ENCODE results near the gene DLX6.

DNA sequence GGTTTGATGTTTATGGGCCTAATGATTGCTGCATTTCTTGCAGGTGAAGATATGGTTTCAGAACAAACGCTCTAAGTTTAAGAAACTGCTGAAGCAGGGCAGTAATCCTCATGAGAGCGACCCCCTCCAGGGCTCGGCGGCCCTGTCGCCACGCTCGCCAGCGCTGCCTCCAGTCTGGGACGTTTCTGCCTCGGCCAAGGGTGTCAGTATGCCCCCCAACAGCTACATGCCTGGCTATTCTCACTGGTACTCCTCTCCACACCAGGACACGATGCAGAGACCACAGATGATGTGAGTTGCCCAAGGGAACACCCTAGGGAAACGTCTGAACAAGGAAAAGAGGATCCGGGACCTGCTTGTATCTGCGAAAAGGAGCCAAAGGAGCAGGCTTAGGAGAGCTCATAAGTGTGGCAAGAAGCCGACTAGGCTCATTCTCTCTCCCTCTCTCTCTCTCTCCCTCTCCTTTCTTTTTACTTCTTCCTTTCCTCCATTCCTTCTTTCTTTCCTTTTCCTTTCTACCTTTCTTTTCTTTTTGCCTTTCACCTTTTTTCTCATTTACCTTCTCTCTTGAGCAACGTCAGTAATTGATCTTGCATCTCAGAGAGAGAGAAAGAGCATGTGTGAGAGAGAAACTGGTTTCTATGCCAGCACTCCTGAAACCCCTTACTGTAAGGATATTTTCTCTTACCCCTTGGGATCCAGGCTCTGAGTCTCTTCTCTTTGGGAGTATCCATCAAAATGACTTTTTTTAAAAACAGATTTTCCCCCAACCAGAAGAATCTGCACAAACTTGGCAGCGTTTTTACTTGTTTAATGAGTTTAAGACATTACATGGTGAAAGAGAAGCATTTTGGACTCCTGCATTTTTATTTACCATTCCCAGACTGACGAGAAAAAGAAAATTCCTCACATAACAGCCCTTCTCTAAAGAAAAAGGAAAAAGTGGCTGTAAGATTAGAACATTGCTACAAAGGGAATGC is 4.7 kb downstream of the DLX6 start:
- TF ChIP-seq MYC (IDR thresholded peaks at IDR 0.05; ENCODE audit: low read depth, low read length) (no peak), POLR2A (IDR thresholded peaks at IDR 0.05; ENCODE audit: extremely low read depth, insufficient read length) (no peak)

All from NB4 (cell line).